ENCODE data around the gene WSCD1. TPM values are rescaled to one million over a fixed set of nuclear protein-coding genes. Genes with fewer than 3 reads are reported as not detected.

Gene WSCD1
- total RNA-seq, 1 experiment from 2014 or later: 57.0 TPM

GRCh38 chr17:6080711-6081430, 10.7 kb downstream of the WSCD1 start:
- Histone ChIP-seq H3K36me3 (ENCODE audit: low read depth, low read length) (peaks cover 7% of the 10 kb centered on the region; the same call in 1 of the 2 replicates), H3K9me3 (ENCODE audit: low read length) (no peaks in the 10 kb centered on the region), H3K4me1 (ENCODE audit: insufficient read depth, low read length) (no peaks in the 10 kb centered on the region), H3K9ac (ENCODE audit: low read length) (no peak overlapping the region), H3K79me2 (ENCODE audit: low read length) (0 out of 2 replicates have a peak, but pooled peaks cover 12% of the 10 kb centered on the region), H3K27me3 (ENCODE audit: low read length) (no peaks in the 10 kb centered on the region), H3K4me3 (ENCODE audit: low read length) (no peak overlapping the region), H4K20me1 (ENCODE audit: low read length) (no peaks in the 10 kb centered on the region), H3K27ac (ENCODE audit: low read length) (no peak overlapping the region), H3F3A (ENCODE audit: low read length, unreplicated experiment) (no peaks in the 10 kb centered on the region), H3K4me2 (ENCODE audit: low read length) (no peak overlapping the region), H3K9me2 (replicated peaks; ENCODE audit: low read length) (no peaks in the 10 kb centered on the region), H2AFZ (ENCODE audit: low read length) (no peak overlapping the region)
- intact Hi-C loops (cut with micrococcal nuclease): no loop called here
- ChIA-PET CTCF (no interaction called here), POLR2A (ENCODE audit: unreplicated experiment) (interaction anchor here (0.7 kb wide), 1 partner anchor 9 kb away, joined by 8 read pairs; no protein-coding TSS in a partner anchor)
- ATAC-seq (no peak), DNase-seq (no peak)
- no TSS peak for BruUV-seq (replicated peaks)
- TF ChIP-seq CTCF (conservative IDR thresholded peaks at IDR 0.05; ENCODE audit: low read depth, low read length) (no peak), EZH2phosphoT487 (IDR thresholded peaks at IDR 0.05; ENCODE audit: borderline replicate concordance, low read length) (no peak), EZH2 (IDR thresholded peaks at IDR 0.05; ENCODE audit: low read length, unreplicated experiment) (no peak)

GRCh38 chr17:6082335-6082734, 12.2 kb downstream of the WSCD1 start:
- 0 out of 2 replicates have a peak, but pooled peaks cover 10% of the 10 kb centered on the region for H3K79me2 ChIP-seq (ENCODE audit: low read length)
- no peaks in the 10 kb centered on the region for H3K27me3 ChIP-seq (ENCODE audit: low read length)
- H3K4me1 ChIP-seq (ENCODE audit: insufficient read depth, low read length): no peaks in the 10 kb centered on the region
- TF ChIP-seq CTCF (conservative IDR thresholded peaks at IDR 0.05; ENCODE audit: low read depth, low read length): no peak
- no peak for TF ChIP-seq EZH2 (IDR thresholded peaks at IDR 0.05; ENCODE audit: low read length, unreplicated experiment)
- no peak for TF ChIP-seq EZH2phosphoT487 (IDR thresholded peaks at IDR 0.05; ENCODE audit: borderline replicate concordance, low read length)
- H3K36me3 ChIP-seq (ENCODE audit: low read depth, low read length): peaks cover 7% of the 10 kb centered on the region; the same call in 1 of the 2 replicates
- no peak overlapping the region for H3K4me3 ChIP-seq (ENCODE audit: low read length)
- no peak for DNase-seq
- no peak overlapping the region for H3K4me2 ChIP-seq (ENCODE audit: low read length)
- H3K27ac ChIP-seq (ENCODE audit: low read length): no peak overlapping the region
- intact Hi-C loops (cut with micrococcal nuclease): no loop called here
- no peaks in the 10 kb centered on the region for H3K9me3 ChIP-seq (ENCODE audit: low read length)
- no TSS peak for BruUV-seq (replicated peaks)
- no peak overlapping the region for H2AFZ ChIP-seq (ENCODE audit: low read length)
- POLR2A ChIA-PET (ENCODE audit: unreplicated experiment): no interaction called here
- H3F3A ChIP-seq (ENCODE audit: low read length, unreplicated experiment): no peaks in the 10 kb centered on the region
- no peaks in the 10 kb centered on the region for H4K20me1 ChIP-seq (ENCODE audit: low read length)
- no peak overlapping the region for H3K9ac ChIP-seq (ENCODE audit: low read length)
- no peaks in the 10 kb centered on the region for H3K9me2 ChIP-seq (replicated peaks; ENCODE audit: low read length)
- CTCF ChIA-PET: no interaction called here
- no peak for ATAC-seq
